ENCODE results near the gene JPH2.
A peak's percentile ranks its signal among the peaks of the same experiment; 100 is the strongest.

JPH2 gene

DNA sequence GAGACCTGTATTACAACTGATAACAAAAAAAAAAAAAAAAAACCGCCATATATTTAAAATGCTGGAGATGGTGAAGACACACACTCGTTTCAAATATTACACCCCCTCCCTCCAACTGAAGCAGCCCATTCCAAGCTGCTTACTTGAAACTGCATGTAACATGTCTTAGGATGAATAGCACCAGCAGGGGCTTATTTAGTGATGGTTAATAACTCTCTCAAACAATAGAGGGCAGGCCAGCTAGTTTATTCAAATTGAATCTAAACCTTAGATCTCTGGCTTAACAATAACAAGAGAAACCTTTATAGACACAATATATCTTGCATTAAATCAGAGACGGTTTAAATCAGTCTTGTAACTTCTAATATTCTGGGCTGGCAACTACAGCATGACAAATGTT, 9.3 kb upstream of the JPH2 start:
- intact Hi-C loops (cut with DNase I), result no loop called here
- no peak for DNase-seq

DNA sequence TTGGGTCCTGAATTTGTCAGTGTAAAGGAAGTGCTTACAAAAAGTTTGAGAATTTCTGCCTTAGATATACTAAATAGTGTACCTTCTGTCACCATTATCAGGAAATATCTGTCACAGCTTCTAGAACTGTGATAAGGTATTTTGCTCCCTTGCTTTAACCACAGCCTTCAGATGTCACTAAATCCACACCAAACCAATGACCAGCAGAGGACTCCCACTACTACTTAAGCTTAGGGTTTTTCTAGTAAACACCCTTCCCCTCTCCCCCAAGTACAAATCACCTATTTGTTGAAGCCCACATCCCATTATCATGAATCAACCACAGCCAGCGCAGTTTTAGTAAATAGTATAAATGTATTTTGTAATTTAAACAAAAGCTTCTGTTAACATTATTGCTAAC, 8.6 kb upstream of the JPH2 start:
- intact Hi-C loops (cut with DNase I), result no loop called here

GRCh38 chr20:44193801-44194200, 6.8 kb upstream of the JPH2 start:
- intact Hi-C loops (cut with DNase I), result no loop called here
- DNase-seq, result no peak

More for the DNA sequence above, 8.6 kb upstream of the JPH2 start:
- no peak for DNase-seq

DNA sequence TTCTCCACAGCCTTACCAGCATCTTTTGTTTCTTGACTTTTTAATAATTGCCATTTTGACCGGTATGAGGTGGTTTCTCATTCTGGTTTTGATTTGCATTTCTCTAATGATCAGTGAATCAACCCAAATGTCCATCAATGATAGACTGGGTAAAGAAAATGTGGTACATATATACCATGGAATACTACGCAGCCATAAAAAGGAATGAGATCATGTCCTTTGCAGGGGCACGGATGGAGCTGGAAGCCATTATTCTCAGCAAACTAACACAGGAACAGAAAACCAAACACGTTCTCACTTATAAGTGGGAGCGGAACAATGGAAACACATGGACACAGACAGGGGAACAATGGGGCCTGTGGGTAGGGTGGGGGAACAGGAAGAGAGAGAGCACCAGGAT, 4.7 kb upstream of the JPH2 start:
- intact Hi-C loops (cut with DNase I), result loop anchor here (2.0 kb wide), 1 partner anchor 75 kb away; no protein-coding TSS in a partner anchor
- DNase-seq, result peak in 1 of 42 donors; percentile 3

DNA sequence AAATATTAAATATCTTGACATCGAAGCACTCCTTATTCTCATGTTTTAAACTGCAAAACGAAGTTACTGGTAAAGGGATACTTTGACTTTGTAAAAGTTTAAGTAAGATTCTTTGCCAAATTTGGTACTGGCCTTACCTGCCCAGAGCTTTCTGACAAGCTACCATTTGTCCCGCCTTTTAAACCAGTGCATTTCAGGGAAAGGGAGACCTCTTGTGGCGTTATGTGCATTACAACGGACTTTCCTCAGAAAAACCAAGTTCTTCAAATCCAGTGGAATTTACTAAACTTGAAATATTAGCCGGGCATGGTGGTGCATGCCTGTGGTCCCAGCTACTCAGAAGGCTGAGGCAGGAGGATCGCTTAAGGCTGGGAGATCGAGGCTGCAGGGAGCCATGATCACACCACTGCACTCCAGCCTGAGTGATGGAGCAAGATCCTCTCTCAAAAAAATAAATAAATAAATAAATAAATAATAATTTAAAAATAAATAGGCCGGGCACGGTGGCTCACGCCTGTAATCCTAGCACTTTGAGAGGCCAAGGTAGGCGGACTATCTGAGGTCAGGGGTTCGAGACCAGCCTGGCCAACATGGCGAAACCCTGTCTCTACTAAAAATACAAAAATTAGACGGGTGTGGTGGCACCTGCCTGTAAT, 3.3 kb upstream of the JPH2 start:
- peak in 26 of 42 donors; percentile 6 to 78 (median 48) for DNase-seq
- intact Hi-C loops (cut with DNase I), result loop anchor here (2.0 kb wide), 1 partner anchor 74 kb away; no protein-coding TSS in a partner anchor

DNA sequence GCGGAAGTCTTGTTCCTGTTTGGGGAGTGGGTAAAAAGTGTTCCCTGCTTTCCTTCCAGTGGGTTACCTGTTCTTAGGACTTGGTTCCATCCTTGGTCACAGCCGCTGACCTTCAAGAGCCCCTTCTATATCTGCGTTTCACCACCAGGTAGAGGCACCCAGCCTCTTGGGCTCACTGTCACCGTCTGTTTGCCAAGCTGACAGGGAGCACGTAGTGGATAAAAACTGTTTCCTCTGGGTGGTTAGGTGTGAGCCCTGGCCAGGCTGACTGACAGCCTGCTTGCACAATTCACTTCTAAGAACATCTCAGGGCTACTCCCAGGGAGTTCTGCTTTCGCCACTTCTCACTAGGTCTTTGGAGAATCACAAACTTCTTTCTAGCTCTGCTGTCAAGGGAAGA, 1.8 kb upstream of the JPH2 start:
- no peak for DNase-seq
- intact Hi-C loops (cut with DNase I), result no loop called here

DNA sequence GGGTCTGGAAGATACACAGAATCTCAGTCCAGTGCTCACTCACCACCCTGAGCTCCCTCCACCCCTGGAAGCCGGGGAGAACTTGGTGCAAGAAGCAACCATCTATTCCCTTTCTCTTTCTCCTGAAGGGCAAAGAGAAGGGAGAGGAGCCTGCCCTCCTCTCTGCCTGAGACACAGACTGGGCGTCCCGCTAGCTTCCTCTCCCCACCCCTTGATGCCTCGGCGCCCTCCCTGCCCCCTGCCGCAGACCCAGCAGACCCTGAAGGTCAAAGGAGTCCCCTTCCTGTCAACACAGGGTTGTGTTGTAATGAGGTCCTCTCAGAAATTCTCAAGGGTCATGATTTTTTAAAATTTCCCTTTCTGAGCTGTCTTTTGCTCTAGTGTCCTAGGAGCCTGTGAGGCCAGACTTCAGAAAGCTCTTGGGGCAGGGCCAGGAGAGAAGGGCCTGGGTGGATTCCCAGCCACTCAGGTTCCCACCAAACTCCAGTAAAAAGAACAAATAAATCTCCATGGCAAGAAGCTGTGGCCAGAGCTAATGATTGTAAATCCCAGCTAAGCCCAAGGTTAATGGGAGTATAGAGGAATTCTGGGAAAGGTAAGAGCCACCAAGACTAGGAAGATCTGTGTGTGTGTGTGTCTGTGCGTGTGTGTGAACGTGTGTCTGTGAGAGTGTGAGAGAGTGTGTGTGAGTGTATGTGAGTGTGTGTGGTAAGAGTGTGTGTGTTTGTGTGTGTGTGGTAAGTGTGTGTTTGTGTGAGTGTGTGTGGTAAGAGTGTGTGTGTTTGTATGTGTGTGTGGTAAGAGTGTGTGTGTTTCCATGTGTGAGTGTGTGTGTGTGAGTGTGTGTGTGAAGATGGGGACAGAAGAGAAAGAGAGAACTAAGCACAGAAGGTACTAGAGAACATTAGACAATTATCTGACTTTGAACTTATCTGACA, 1.1 kb upstream of the JPH2 start:
- intact Hi-C loops (cut with DNase I), result no loop called here
- peak in 1 of 42 donors; percentile 38 for DNase-seq

DNA sequence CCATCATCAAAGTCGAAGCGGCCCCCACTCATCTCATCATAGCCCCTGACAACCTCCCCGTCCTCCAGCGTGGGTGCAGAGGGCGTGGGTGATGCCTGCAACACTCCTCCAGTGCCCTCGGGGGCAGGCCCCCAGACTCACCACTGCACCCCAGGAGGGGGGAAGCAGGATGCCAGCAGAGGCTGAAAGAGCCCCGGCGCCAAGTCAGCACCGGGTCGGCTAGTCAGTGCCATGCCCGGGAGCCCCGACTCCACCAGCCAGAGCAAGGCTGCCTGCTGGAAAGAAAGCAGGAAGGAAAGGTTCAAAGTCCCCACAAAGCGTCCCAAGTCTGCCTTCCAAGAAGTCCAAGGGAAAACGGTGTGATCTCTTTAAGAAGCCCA, 324 bp downstream of the JPH2 start:
- intact Hi-C loops (cut with DNase I), result no loop called here
- peak in 1 of 42 donors; percentile 25 for DNase-seq

DNA sequence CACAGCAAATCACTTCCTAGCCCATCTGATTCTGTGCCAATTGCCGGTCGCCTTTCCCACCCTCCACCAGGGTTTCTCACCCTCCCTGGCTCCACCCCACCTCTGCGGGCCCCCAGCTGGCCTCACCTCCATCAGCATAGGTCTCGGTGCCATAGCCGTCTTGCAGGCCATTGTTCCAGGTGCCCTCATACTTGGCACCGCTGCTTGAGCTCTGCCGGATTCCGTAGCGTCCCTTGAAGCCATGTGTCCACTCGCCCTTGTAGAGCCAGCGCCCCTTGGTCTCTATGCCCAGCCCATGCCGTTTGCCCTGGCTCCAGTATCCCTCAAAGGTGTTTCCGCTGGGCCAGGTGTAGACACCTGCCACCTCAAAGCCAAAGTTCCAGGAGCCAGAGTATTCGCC, 787 bp downstream of the JPH2 start:
- intact Hi-C loops (cut with DNase I), result no loop called here
- DNase-seq, result peak in 1 of 42 donors; percentile 18

DNA sequence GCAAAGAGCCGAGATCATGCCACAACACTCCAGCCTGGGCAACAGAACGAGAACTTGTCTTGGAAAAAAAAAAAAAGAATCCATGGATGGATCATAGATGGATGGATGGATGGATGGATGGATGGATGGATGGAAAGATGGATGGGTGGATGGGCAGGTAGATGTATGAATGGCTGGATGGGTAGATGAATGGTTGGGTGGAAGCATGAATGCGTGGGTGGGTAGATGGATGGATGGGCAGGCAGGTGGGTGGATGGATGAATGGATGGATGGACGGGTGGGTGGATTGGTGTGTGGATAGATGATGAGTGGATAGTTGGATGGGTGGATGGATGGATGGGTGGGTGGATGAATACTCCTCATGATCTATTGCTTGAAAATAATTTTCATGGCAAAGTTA, 1.4 kb downstream of the JPH2 start:
- no peak for DNase-seq

GRCh38 chr20:44183282-44183681, 3.7 kb downstream of the JPH2 start:
- intact Hi-C loops (cut with DNase I), result no loop called here
- no peak for DNase-seq

More for the DNA sequence above, 1.4 kb downstream of the JPH2 start:
- intact Hi-C loops (cut with DNase I), result no loop called here

DNA sequence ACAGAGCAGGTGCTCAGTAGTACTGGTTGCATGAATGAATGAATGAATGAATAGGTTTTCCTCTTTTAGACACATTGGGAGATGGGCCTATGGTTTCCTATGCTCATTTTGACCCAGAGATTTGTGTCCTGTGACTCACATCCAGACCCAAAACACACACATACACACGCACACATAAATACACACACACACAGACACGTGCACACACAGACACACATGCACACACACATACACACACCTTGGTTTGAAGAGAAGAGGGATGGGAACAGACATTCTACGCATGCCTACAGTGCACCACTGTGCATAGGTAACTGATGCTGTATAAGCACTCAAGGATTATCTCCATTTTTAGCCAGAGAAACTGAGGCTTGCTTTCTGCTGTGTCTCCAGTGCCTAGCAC, 4.1 kb downstream of the JPH2 start:
- no peak for DNase-seq
- intact Hi-C loops (cut with DNase I), result no loop called here

GRCh38 chr20:44182135-44182765, 4.7 kb downstream of the JPH2 start:
- intact Hi-C loops (cut with DNase I), result no loop called here
- DNase-seq, result no peak

DNA sequence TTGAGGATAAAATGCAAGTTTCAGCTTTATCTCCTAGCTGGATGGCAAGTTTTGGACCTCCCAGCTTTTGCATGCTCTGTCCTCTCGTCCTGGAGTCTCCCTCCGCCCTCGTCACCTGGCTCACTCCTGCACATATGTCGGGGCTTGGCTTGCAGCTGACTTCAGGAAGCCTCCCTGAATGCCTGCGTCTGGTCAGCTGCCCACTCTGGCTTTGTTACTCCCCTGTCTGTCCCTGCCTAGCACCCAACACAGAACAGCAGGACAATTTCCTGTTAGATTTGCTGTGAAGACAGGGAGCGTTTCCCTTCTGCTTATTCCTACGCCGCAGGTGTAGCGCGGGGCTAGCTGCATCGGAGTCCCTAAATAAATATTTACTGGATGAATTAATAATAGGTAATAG, 5.4 kb downstream of the JPH2 start:
- intact Hi-C loops (cut with DNase I), result no loop called here

DNA sequence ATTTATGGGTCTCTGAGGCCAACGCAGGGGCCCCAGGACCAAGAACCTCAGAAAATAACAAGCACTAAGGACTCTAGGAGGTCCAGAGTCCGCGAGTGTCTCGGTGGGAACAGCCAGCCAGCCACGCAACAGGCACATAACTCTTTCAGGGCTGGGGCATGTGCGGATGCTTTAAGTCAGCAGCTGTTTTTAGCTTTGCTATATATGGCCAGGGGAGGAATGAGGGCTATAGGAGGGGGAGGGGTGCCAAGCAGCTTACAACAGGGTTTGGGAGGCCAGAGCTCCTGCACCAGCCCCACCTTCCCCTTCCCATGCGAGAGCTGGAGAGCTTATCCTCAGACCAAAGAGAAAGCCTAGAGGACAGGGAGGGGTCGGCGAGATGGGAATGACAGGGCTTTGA, 6.2 kb downstream of the JPH2 start:
- intact Hi-C loops (cut with DNase I), result no loop called here
- no peak for DNase-seq

More for the DNA sequence above, 5.4 kb downstream of the JPH2 start:
- no peak for DNase-seq

- intact Hi-C loops (cut with DNase I), result no loop called here
- DNase-seq, result no peak
Observed at GRCh38 chr20:44176833-44177534, 10.0 kb downstream of the JPH2 start.

DNA sequence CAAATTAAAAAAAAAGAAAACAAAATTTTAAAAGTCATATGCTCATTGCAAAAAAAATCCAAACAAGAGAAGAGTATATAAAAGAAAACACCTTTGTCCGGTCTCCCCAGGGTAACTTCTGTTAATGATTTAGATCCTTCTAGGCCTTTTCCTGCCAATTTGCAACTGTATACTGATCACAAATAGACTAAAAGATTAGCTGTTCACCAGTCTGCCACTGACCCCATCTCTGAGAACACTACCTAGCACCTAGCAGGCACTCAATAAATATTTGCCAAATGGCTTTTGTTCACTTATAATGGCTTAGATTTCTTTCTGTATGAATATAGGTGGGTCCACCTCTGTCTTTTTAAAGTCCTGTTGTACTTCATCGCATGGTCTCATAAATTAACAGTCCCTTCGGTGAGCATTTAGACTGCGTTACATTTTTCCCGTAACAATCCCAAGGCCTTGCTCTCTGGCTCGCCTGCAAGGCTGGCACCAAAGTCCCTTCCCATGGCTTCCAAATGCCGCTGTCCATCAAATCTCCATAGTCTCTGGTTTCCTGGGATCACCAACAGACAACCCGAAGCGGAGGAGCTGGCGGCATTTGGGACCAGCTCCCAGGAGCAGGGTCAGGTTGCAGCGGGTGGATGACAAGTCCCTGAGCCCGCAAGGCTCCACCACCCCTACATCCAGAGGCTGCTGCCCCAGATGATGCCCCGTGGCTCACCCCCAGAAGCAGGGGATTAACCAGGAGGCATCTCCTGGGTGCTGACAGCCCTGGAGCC, 11.8 kb downstream of the JPH2 start:
- intact Hi-C loops (cut with DNase I), result no loop called here

GRCh38 chr20:44173846-44174245, 13.1 kb downstream of the JPH2 start:
- intact Hi-C loops (cut with DNase I), result no loop called here
- DNase-seq, result no peak

More for the DNA sequence above, 11.8 kb downstream of the JPH2 start:
- no peak for DNase-seq

DNA sequence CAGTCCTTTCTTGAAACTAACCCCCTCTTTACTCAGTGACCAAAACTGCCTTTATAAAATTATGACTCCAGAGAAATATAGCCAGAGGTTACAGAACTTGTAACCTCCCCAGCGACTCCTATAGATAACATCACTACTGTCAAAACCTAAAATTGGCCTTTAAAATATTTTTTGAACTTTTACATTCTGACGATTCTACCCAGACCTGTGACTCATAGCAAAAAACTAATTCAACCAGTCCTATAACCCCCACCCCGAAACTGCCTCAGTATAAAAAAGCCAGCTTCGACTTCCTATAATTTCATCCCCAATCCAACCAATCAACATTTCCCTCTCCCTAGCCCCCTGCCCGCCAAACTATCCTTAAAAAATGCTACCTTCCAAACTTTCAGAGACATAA, 13.9 kb downstream of the JPH2 start:
- intact Hi-C loops (cut with DNase I), result no loop called here
- DNase-seq, result no peak
